Measurements from ENCODE around the gene NPEPL1.

The NPEPL1 gene

GRCh38 chr20:58717278-58718091, 24.9 kb downstream of the NPEPL1 start:
- no peak for TF ChIP-seq CTCF (IDR thresholded peaks at IDR 0.05)

DNA sequence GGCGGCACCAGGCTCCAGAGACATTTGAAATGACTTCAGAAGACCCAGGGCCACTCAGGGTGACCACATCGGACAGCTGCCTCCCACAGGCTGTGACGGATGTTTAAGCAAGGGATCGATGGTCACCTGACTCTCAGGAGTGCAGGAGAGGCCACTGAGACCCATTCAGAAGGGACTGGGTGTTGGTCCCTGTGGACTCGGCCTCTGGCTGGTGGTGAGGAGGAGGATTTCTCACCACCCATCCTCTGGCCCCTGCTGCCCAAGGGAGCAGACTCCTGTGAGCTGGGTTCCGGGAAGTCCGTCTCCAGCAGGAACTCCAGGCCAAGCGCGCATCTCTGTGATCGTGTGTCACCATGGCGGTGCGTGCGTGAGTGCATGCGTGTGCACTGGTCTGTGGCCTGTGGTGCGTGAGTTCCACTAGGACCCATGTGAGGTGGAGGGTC, 25.5 kb downstream of the NPEPL1 start:
- TF ChIP-seq CTCF (IDR thresholded peaks at IDR 0.05), result no peak

GRCh38 chr20:58718729-58719128, 26.1 kb downstream of the NPEPL1 start:
- no peak for TF ChIP-seq CTCF (IDR thresholded peaks at IDR 0.05)

DNA sequence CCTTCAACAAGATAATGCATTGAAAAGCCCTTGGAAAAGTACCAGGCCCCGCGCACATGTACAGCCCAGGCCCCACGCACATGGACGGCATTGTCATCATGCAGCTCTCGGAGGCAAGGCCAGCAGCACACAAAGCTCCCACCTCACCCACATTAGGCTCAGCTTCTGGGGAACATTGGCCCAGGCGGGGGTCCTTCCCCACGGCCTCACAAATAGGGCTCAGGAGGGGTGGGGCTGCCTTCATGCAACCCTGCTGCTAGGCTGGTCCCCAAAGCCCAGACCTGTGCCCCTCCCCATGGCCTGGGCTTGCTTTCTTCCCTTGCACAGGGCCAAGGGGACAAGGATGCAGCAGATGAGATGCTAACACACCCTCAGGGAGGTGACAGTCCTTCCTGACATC, 26.7 kb downstream of the NPEPL1 start:
- TF ChIP-seq CTCF (IDR thresholded peaks at IDR 0.05), result no peak

- TF ChIP-seq CTCF (IDR thresholded peaks at IDR 0.05), result no peak
These were observed 27.4 kb downstream of the NPEPL1 start for GRCh38 chr20:58719971-58720371.

- no peak for TF ChIP-seq CTCF (IDR thresholded peaks at IDR 0.05)
These were observed 28.3 kb downstream of the NPEPL1 start for GRCh38 chr20:58720890-58721289.

DNA sequence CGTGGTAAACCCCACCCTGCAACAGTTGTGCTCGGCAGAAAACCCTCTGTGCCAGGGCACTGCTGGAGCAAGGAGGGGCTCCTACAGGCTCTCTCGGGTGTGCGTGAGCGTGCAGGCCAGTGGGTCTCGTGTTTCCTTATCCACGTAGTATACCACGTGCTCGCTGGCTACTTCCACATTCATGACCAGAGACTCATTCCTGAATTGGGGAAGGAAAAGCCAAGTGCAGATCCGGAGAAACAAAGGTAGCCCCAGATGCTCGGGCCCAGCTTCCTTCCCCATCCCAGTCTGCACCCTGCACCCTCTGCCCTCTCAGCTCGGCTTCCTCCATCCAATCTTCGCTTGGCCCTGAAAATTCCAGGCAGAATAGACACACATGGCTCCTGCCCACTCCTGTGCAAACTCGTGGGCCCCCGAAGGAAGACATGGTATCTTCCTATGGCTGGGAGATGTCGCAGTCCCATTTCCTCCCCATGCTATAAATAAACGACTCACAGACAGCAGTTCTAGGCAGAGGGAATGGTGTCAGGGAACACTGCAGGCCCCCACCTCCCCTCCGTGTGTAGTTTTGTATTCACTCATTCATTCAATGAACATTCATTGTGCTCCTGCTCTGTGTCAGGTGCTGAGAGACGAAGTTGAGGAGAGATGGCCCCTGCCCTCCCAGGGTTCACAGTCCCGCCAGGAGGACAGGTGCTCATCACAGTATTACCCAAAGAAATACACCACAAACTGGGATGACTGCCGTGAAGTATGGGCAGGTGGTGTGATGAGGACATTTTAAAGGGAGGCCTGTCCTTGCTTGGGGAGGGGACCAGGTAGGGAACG, 29.6 kb downstream of the NPEPL1 start:
- TF ChIP-seq CTCF (IDR thresholded peaks at IDR 0.05), result no peak

Measured in LNCAP (cell line).